ENCODE data around the gene SIGLEC8. TPM values are rescaled to one million over a fixed set of nuclear protein-coding genes. Genes with fewer than 3 reads are reported as not detected.
A peak's percentile ranks its signal among the peaks of the same experiment; 100 is the strongest.
"Not testable (repeated sequence)": the region's sequence is repeated elsewhere in the genome, so short reads cannot be mapped to it uniquely, and the experiment has no call there.

Gene SIGLEC8
- total RNA-seq, 2 donors from 2014 or later = 0.49 to 1.9 TPM

- intact Hi-C loops (cut with DNase I, micrococcal nuclease) = no loop called here
- no peak for DNase-seq
- no peak for ATAC-seq
Observed at GRCh38 chr19:51477344-51477743, 19.1 kb upstream of the SIGLEC8 start.

- ATAC-seq = no peak
- intact Hi-C loops (cut with DNase I, micrococcal nuclease) = no loop called here
- no peak for DNase-seq
Observed at GRCh38 chr19:51476164-51476563, 17.9 kb upstream of the SIGLEC8 start.

GRCh38 chr19:51473009-51473707 lies 14.9 kb upstream of the SIGLEC8 start:
- ATAC-seq (peak; percentile 59), DNase-seq (peak; percentile 45 to 88)
- intact Hi-C loops (cut with DNase I, micrococcal nuclease) = loop anchor here in 1 of 2 donors (5.0 kb wide), 1 partner anchor 184 kb away; no protein-coding TSS in a partner anchor

- DNase-seq = no peak
- intact Hi-C loops (cut with DNase I, micrococcal nuclease) = loop anchor here in 1 of 2 donors (5.0 kb wide), 1 partner anchor 185 kb away; no protein-coding TSS in a partner anchor
- no peak for ATAC-seq
Observed at GRCh38 chr19:51472607-51473006, 14.4 kb upstream of the SIGLEC8 start.

- ATAC-seq (no peak), DNase-seq (no peak)
- intact Hi-C loops (cut with DNase I, micrococcal nuclease) = loop anchor here in 1 of 2 donors (5.0 kb wide), 1 partner anchor 186 kb away; no protein-coding TSS in a partner anchor
Observed at GRCh38 chr19:51471527-51471926, 13.3 kb upstream of the SIGLEC8 start.

- no peak for ATAC-seq
- intact Hi-C loops (cut with DNase I, micrococcal nuclease) = loop anchor here in 1 of 2 donors (5.0 kb wide), 1 partner anchor 186 kb away; no protein-coding TSS in a partner anchor
- no peak for DNase-seq
Observed at GRCh38 chr19:51470966-51471365, 12.7 kb upstream of the SIGLEC8 start.

GRCh38 chr19:51469629-51470028 lies 11.4 kb upstream of the SIGLEC8 start:
- DNase-seq (no peak), ATAC-seq (no peak)
- intact Hi-C loops (cut with DNase I, micrococcal nuclease) = loop anchor here in 1 of 2 donors (5.0 kb wide), 1 partner anchor 188 kb away; no protein-coding TSS in a partner anchor

GRCh38 chr19:51469162-51469561 lies 10.9 kb upstream of the SIGLEC8 start:
- intact Hi-C loops (cut with DNase I, micrococcal nuclease) = no loop called here
- DNase-seq (no peak), ATAC-seq (no peak)

- ATAC-seq (no peak), DNase-seq (no peak)
- intact Hi-C loops (cut with DNase I, micrococcal nuclease) = no loop called here
Observed at GRCh38 chr19:51468545-51468920, 10.3 kb upstream of the SIGLEC8 start.

GRCh38 chr19:51467864-51468544 lies 9.8 kb upstream of the SIGLEC8 start:
- no peak for DNase-seq
- no peak for ATAC-seq
- intact Hi-C loops (cut with DNase I, micrococcal nuclease) = no loop called here

- no peak for DNase-seq
- ATAC-seq = no peak
- intact Hi-C loops (cut with DNase I, micrococcal nuclease) = no loop called here
Observed at GRCh38 chr19:51466723-51467122, 8.5 kb upstream of the SIGLEC8 start.

GRCh38 chr19:51463976-51464581 lies 5.8 kb upstream of the SIGLEC8 start:
- intact Hi-C loops (cut with DNase I, micrococcal nuclease); DNase-seq; ATAC-seq: not testable (repeated sequence)

GRCh38 chr19:51462681-51463080 lies 4.4 kb upstream of the SIGLEC8 start:
- intact Hi-C loops (cut with DNase I, micrococcal nuclease) = no loop called here
- ATAC-seq = no peak
- DNase-seq = no peak

GRCh38 chr19:51462276-51462675 lies 4.0 kb upstream of the SIGLEC8 start:
- intact Hi-C loops (cut with DNase I, micrococcal nuclease) = no loop called here
- no peak for ATAC-seq
- no peak for DNase-seq

- DNase-seq (peak in 1 of 2 donors; percentile 36), ATAC-seq (no peak)
- intact Hi-C loops (cut with DNase I, micrococcal nuclease) = no loop called here
Observed at GRCh38 chr19:51461723-51462161, 3.5 kb upstream of the SIGLEC8 start.

GRCh38 chr19:51460164-51460992 lies 2.1 kb upstream of the SIGLEC8 start:
- ATAC-seq (no peak), DNase-seq (no peak)

GRCh38 chr19:51458899-51459505 lies 748 bp upstream of the SIGLEC8 start:
- intact Hi-C loops (cut with DNase I, micrococcal nuclease) = no loop called here
- DNase-seq (no peak), ATAC-seq (no peak)

More at GRCh38 chr19:51460164-51460992, 2.1 kb upstream of the SIGLEC8 start:
- intact Hi-C loops (cut with DNase I, micrococcal nuclease) = no loop called here

- ATAC-seq = no peak
- DNase-seq = no peak
- intact Hi-C loops (cut with DNase I, micrococcal nuclease) = no loop called here
Observed at GRCh38 chr19:51457351-51458013, 772 bp downstream of the SIGLEC8 start.

Measured in left colon (tissue), 2 donors.